G401.6 (cell line): ENCODE measurements around the gene MRGPRX3.
"Not testable (repeated sequence)": the region's sequence is repeated elsewhere in the genome, so short reads cannot be mapped to it uniquely, and the experiment has no call there.

Experiments used
- FAIRE-seq: peaks from 2 replicates; lab custom pipeline; 2012; peaks lifted over from hg19 to GRCh38; lab: Jason Lieb, UNC

Gene MRGPRX3

GRCh38 chr11:18132341-18132740 is at the start of gene MRGPRX3:
Gene MRGPRX3, plus strand, starts transcription at chr11:18132571. Its CDS starts 4,632 bp downstream, at chr11:18137203.
- FAIRE-seq, result no peak

GRCh38 chr11:18088366-18088765 is 44.0 kb upstream of the MRGPRX3 start:
- FAIRE-seq, result no peak

- FAIRE-seq, result no peak
Measured at GRCh38 chr11:18088966-18089365, 43.4 kb upstream of the MRGPRX3 start.

GRCh38 chr11:18091731-18092130 is 40.6 kb upstream of the MRGPRX3 start:
- FAIRE-seq, result no peak

GRCh38 chr11:18093959-18094358 is 38.4 kb upstream of the MRGPRX3 start:
- no peak for FAIRE-seq

GRCh38 chr11:18100926-18101656 is 31.3 kb upstream of the MRGPRX3 start:
- FAIRE-seq, result no peak

- no peak for FAIRE-seq
Measured at GRCh38 chr11:18105086-18105801, 27.1 kb upstream of the MRGPRX3 start.

GRCh38 chr11:18105802-18106574 is 26.4 kb upstream of the MRGPRX3 start, which contains the start of gene SAAL1:
Gene SAAL1, minus strand, starts transcription at chr11:18106082. Its CDS starts 41 bp downstream, at chr11:18106041.
- FAIRE-seq, result peak; percentile 6

- no peak for FAIRE-seq
Measured at GRCh38 chr11:18106688-18107087, 25.7 kb upstream of the MRGPRX3 start.

GRCh38 chr11:18108254-18108653 is 24.1 kb upstream of the MRGPRX3 start:
- no peak for FAIRE-seq

- no peak for FAIRE-seq
Measured at GRCh38 chr11:18111005-18111404, 21.4 kb upstream of the MRGPRX3 start.

- FAIRE-seq, result no peak
Measured at GRCh38 chr11:18115360-18116127, 16.8 kb upstream of the MRGPRX3 start.

- not testable (repeated sequence) for FAIRE-seq
Measured at GRCh38 chr11:18121331-18121828, 11.0 kb upstream of the MRGPRX3 start.

- not testable (repeated sequence) for FAIRE-seq
Measured at GRCh38 chr11:18131115-18131514, 1.3 kb upstream of the MRGPRX3 start.

- no peak for FAIRE-seq
Measured at GRCh38 chr11:18135308-18135707, 2.9 kb downstream of the MRGPRX3 start.

GRCh38 chr11:18137186-18137800 is 4.9 kb downstream of the MRGPRX3 start:
- no peak for FAIRE-seq

- no peak for FAIRE-seq
Measured at GRCh38 chr11:18140145-18140544, 7.8 kb downstream of the MRGPRX3 start.

- FAIRE-seq, result no peak
Measured at GRCh38 chr11:18144243-18144642, 11.9 kb downstream of the MRGPRX3 start.

GRCh38 chr11:18145025-18145424 is 12.7 kb downstream of the MRGPRX3 start:
- no peak for FAIRE-seq

- no peak for FAIRE-seq
Measured at GRCh38 chr11:18145837-18146236, 13.5 kb downstream of the MRGPRX3 start.

GRCh38 chr11:18151581-18151980 is 19.2 kb downstream of the MRGPRX3 start:
- no peak for FAIRE-seq
